RWPE1 (cell line): ENCODE data around the gene SMAD7.
A peak's percentile ranks its signal among the peaks of the same experiment; 100 is the strongest.

Experiments used
- CTCF ChIA-PET: fragments of 350-600 bp; sonication (Branson Sonifier 250); formaldehyde crosslinking; extraction: SDS; loops from one replicate; lab custom pipeline; 2021; lab: Yijun Ruan, JAX
- POLR2A ChIA-PET: fragments of 400-600 bp; formaldehyde crosslinking; extraction: SDS; loops from one replicate; lab custom pipeline; 2020; ENCODE audit warnings: antibody characterized with exemption; ENCODE audit not compliant: low non-redundant PET; lab: Yijun Ruan, JAX
- DNase-seq: peaks from one replicate; pipeline ENCODE4 v3.0.0; 2012; ENCODE audit warnings: low spot score
- H3K27ac ChIP-seq: fragments of 450-650 bp; 2 replicates; pipeline ENCODE4 v1.5.1; 2017
- CTCF ChIP-seq: fragments of 450-650 bp; conservative IDR thresholded peaks from 2 replicates; pipeline ENCODE4 v1.5.1; 2017; ENCODE audit warnings: low read depth, mild to moderate bottlenecking

The SMAD7 gene

GRCh38 chr18:48904091-48904490 is 46.7 kb downstream of the SMAD7 start:
- DNase-seq, result no peak
- H3K27ac ChIP-seq, result no peak overlapping the region
- POLR2A ChIA-PET, result no interaction called here
- CTCF ChIA-PET, result interaction anchor here (1.0 kb wide), 1 partner anchor 10 kb away, joined by 3 read pairs; no protein-coding TSS in a partner anchor
- TF ChIP-seq CTCF, result no peak

- no peak for TF ChIP-seq CTCF
- DNase-seq, result no peak
- POLR2A ChIA-PET, result no interaction called here
- CTCF ChIA-PET, result interaction anchor here (0.6 to 1.0 kb wide), 2 partner anchors 11 to 239 kb away, joined by 3 read pairs; no protein-coding TSS in a partner anchor
- peak overlapping the region; percentile 74 for H3K27ac ChIP-seq
Measured at GRCh38 chr18:48902856-48903601, 47.7 kb downstream of the SMAD7 start.

- DNase-seq, result peak; percentile 43
- POLR2A ChIA-PET, result no interaction called here
- H3K27ac ChIP-seq, result peak overlapping the region; percentile 74
- CTCF ChIA-PET, result interaction anchor here (0.6 kb wide), 3 partner anchors 17 to 623 kb away, joined by 3 read pairs; no protein-coding TSS in a partner anchor
- no peak for TF ChIP-seq CTCF
Measured at GRCh38 chr18:48902023-48902855, 48.5 kb downstream of the SMAD7 start.

GRCh38 chr18:48901145-48902022 is 49.4 kb downstream of the SMAD7 start:
- H3K27ac ChIP-seq, result peak overlapping the region; percentile 74
- TF ChIP-seq CTCF, result no peak
- no peak for DNase-seq
- POLR2A ChIA-PET, result no interaction called here
- CTCF ChIA-PET, result interaction anchor here (0.6 kb wide), 2 partner anchors 17 to 624 kb away, joined by 3 read pairs; no protein-coding TSS in a partner anchor

- POLR2A ChIA-PET, result no interaction called here
- H3K27ac ChIP-seq, result no peak overlapping the region
- no peak for TF ChIP-seq CTCF
- CTCF ChIA-PET, result no interaction called here
- DNase-seq, result no peak
Measured at GRCh38 chr18:48900469-48900868, 50.3 kb downstream of the SMAD7 start.
